Measurements from ENCODE around the gene FAM193A. TPM values are rescaled to one million over a fixed set of nuclear protein-coding genes. Genes with fewer than 3 reads are reported as not detected.

FAM193A gene
- total and polyA plus RNA-seq, 2 experiments from 2014 or later, result 12.0 to 22.9 TPM

DNA sequence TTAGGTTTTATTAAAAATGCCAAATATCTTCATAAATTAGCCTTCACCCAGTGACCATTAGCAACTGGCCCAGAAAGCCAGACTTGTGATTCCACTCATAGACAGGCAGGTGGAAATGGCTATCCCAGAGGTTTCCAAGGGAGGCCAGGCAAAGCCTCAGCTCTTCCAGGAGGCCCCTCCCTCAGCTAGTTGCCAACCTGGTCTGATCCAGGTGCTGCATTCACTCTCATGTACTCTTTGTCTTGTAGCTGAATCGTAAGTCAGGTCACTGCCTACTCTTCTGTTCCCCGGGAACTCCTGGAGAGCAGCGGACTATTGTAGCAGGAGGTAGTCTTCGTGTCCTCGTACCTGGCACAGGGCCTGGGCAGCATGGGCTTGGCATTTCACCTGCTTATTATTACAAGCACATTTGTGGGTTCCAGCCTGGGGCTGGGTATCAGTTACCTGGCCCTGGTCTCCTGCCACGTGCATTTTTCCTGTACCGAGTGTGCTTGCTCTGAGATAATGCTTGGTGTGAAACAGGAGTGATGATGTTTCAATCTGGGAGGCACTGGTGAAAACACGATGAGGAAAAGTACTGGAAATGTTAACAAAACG lies 101.6 kb downstream of the FAM193A start (continued):
- TF ChIP-seq, protein P1, sequence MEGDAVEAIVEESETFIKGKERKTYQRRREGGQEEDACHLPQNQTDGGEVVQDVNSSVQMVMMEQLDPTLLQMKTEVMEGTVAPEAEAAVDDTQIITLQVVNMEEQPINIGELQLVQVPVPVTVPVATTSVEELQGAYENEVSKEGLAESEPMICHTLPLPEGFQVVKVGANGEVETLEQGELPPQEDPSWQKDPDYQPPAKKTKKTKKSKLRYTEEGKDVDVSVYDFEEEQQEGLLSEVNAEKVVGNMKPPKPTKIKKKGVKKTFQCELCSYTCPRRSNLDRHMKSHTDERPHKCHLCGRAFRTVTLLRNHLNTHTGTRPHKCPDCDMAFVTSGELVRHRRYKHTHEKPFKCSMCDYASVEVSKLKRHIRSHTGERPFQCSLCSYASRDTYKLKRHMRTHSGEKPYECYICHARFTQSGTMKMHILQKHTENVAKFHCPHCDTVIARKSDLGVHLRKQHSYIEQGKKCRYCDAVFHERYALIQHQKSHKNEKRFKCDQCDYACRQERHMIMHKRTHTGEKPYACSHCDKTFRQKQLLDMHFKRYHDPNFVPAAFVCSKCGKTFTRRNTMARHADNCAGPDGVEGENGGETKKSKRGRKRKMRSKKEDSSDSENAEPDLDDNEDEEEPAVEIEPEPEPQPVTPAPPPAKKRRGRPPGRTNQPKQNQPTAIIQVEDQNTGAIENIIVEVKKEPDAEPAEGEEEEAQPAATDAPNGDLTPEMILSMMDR (conservative IDR thresholded peaks at IDR 0.05; ENCODE audit: low read depth in 2 of 2), result no peak
- TF ChIP-seq CREB1 (CRISPR knock-in tag; IDR thresholded peaks at IDR 0.05; ENCODE audit: low read depth), result no peak
- no peak for TF ChIP-seq ZNF114 (CRISPR knock-in tag; IDR thresholded peaks at IDR 0.05)
- TF ChIP-seq ZNF331 (CRISPR knock-in tag; IDR thresholded peaks at IDR 0.05; ENCODE audit: low read depth), result no peak
- no peak for TF ChIP-seq POLR2AphosphoS5 (IDR thresholded peaks at IDR 0.05; ENCODE audit: low read depth)

DNA sequence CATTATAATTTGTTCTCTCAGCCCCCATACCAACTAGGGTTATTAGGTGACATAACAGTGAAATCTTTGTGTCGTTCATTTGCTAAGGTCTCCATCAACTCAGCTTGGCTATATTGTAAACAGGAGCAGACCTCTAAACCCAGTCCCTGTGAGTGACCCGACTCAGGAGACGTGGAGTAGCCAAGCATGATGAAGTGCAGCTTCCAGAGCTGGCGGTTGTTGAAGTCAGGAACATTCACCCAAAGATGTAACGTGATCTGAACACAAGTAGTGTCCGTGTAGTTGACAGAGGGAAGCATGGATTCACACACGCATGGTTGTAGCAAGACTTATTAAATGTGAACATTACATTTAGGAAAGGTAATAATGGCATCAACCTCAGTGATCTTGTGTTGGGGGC lies 102.3 kb downstream of the FAM193A start:
- H3K4me3 Mint-ChIP-seq, result no peak overlapping the region
- no peak overlapping the region for H3K4me3 ChIP-seq
- peaks cover 66% of the 10 kb centered on the region for H3K36me3 Mint-ChIP-seq (ENCODE audit: low read depth)
- H3K36me3 ChIP-seq (ENCODE audit: insufficient read depth), result peaks cover 8% of the 10 kb centered on the region; the same call in 1 of the 2 replicates
- ATAC-seq, result no peak
- H3K9me3 Mint-ChIP-seq, result no peaks in the 10 kb centered on the region; the same call in 2 of the 3 replicates
- H3K4me1 ChIP-seq (ENCODE audit: insufficient read depth), result no peaks in the 10 kb centered on the region
- no peak overlapping the region for H3K27ac Mint-ChIP-seq
- no peak overlapping the region for H3K27ac ChIP-seq (ENCODE audit: low read depth)
- 0 out of 3 replicates have a peak, but pooled peaks cover 3% of the 10 kb centered on the region for H3K4me1 Mint-ChIP-seq
- H2AFZ ChIP-seq, result no peak overlapping the region
- no peak overlapping the region for H3K4me2 ChIP-seq
- H3K27me3 ChIP-seq (ENCODE audit: insufficient read depth), result no peaks in the 10 kb centered on the region
- no peak for TF ChIP-seq NANOG (IDR thresholded peaks at IDR 0.05; ENCODE audit: borderline replicate concordance)
- TF ChIP-seq, protein P2, sequence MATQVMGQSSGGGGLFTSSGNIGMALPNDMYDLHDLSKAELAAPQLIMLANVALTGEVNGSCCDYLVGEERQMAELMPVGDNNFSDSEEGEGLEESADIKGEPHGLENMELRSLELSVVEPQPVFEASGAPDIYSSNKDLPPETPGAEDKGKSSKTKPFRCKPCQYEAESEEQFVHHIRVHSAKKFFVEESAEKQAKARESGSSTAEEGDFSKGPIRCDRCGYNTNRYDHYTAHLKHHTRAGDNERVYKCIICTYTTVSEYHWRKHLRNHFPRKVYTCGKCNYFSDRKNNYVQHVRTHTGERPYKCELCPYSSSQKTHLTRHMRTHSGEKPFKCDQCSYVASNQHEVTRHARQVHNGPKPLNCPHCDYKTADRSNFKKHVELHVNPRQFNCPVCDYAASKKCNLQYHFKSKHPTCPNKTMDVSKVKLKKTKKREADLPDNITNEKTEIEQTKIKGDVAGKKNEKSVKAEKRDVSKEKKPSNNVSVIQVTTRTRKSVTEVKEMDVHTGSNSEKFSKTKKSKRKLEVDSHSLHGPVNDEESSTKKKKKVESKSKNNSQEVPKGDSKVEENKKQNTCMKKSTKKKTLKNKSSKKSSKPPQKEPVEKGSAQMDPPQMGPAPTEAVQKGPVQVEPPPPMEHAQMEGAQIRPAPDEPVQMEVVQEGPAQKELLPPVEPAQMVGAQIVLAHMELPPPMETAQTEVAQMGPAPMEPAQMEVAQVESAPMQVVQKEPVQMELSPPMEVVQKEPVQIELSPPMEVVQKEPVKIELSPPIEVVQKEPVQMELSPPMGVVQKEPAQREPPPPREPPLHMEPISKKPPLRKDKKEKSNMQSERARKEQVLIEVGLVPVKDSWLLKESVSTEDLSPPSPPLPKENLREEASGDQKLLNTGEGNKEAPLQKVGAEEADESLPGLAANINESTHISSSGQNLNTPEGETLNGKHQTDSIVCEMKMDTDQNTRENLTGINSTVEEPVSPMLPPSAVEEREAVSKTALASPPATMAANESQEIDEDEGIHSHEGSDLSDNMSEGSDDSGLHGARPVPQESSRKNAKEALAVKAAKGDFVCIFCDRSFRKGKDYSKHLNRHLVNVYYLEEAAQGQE (IDR thresholded peaks at IDR 0.05; ENCODE audit: unreplicated experiment), result no peak
- TF ChIP-seq POLR2AphosphoS5 (IDR thresholded peaks at IDR 0.05; ENCODE audit: low read depth), result no peak
- TF ChIP-seq, protein P1 (conservative IDR thresholded peaks at IDR 0.05; ENCODE audit: low read depth in 2 of 2), result no peak
- TF ChIP-seq, protein P3, sequence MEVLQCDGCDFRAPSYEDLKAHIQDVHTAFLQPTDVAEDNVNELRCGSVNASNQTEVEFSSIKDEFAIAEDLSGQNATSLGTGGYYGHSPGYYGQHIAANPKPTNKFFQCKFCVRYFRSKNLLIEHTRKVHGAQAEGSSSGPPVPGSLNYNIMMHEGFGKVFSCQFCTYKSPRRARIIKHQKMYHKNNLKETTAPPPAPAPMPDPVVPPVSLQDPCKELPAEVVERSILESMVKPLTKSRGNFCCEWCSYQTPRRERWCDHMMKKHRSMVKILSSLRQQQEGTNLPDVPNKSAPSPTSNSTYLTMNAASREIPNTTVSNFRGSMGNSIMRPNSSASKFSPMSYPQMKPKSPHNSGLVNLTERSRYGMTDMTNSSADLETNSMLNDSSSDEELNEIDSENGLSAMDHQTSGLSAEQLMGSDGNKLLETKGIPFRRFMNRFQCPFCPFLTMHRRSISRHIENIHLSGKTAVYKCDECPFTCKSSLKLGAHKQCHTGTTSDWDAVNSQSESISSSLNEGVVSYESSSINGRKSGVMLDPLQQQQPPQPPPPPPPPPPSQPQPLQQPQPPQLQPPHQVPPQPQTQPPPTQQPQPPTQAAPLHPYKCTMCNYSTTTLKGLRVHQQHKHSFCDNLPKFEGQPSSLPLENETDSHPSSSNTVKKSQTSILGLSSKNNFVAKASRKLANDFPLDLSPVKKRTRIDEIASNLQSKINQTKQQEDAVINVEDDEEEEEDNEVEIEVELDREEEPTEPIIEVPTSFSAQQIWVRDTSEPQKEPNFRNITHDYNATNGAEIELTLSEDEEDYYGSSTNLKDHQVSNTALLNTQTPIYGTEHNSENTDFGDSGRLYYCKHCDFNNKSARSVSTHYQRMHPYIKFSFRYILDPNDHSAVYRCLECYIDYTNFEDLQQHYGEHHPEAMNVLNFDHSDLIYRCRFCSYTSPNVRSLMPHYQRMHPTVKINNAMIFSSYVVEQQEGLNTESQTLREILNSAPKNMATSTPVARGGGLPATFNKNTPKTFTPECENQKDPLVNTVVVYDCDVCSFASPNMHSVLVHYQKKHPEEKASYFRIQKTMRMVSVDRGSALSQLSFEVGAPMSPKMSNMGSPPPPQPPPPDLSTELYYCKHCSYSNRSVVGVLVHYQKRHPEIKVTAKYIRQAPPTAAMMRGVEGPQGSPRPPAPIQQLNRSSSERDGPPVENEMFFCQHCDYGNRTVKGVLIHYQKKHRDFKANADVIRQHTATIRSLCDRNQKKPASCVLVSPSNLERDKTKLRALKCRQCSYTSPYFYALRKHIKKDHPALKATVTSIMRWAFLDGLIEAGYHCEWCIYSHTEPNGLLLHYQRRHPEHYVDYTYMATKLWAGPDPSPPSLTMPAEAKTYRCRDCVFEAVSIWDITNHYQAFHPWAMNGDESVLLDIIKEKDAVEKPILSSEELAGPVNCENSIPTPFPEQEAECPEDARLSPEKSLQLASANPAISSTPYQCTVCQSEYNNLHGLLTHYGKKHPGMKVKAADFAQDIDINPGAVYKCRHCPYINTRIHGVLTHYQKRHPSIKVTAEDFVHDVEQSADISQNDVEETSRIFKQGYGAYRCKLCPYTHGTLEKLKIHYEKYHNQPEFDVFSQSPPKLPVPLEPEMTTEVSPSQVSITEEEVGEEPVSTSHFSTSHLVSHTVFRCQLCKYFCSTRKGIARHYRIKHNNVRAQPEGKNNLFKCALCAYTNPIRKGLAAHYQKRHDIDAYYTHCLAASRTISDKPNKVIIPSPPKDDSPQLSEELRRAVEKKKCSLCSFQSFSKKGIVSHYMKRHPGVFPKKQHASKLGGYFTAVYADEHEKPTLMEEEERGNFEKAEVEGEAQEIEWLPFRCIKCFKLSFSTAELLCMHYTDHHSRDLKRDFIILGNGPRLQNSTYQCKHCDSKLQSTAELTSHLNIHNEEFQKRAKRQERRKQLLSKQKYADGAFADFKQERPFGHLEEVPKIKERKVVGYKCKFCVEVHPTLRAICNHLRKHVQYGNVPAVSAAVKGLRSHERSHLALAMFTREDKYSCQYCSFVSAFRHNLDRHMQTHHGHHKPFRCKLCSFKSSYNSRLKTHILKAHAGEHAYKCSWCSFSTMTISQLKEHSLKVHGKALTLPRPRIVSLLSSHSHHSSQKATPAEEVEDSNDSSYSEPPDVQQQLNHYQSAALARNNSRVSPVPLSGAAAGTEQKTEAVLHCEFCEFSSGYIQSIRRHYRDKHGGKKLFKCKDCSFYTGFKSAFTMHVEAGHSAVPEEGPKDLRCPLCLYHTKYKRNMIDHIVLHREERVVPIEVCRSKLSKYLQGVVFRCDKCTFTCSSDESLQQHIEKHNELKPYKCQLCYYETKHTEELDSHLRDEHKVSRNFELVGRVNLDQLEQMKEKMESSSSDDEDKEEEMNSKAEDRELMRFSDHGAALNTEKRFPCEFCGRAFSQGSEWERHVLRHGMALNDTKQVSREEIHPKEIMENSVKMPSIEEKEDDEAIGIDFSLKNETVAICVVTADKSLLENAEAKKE (CRISPR knock-in tag; IDR thresholded peaks at IDR 0.05), result no peak
- 0 out of 2 replicates have a peak, but pooled peaks cover 4% of the 10 kb centered on the region for H3F3A ChIP-seq (replicated peaks; ENCODE audit: low read depth)
- DNase-seq (ENCODE audit: low spot score), result no peak
- H3K9me2 ChIP-seq (ENCODE audit: insufficient read depth), result no peaks in the 10 kb centered on the region
- H3K79me2 ChIP-seq (replicated peaks; ENCODE audit: insufficient read depth), result peaks cover 4% of the 10 kb centered on the region; the same call in 1 of the 2 replicates
- peaks cover 4% of the 10 kb centered on the region; the same call in 1 of the 2 replicates for H4K20me1 ChIP-seq (replicated peaks; ENCODE audit: insufficient read depth)
- H3K27me3 Mint-ChIP-seq (ENCODE audit: insufficient read depth, low read depth, poor library complexity), result peaks cover 4% of the 10 kb centered on the region
